GM04504 (cell line): ENCODE data around the gene TULP1.

Experiments
- DNase-seq: peaks from one replicate; pipeline ENCODE4 v3.0.0-alpha.2; 2012; ENCODE audit warnings: low read depth

TULP1 gene

GRCh38 chr6:35496841-35497570 lies 15.7 kb downstream of the TULP1 start, which contains the start of gene TEAD3:
Gene TEAD3 (minus strand): TSS chr6:35497079.
- peak; percentile 31 for DNase-seq

GRCh38 chr6:35496036-35496840 lies 16.5 kb downstream of the TULP1 start:
- DNase-seq, result no peak

GRCh38 chr6:35495258-35496035 lies 17.2 kb downstream of the TULP1 start:
- DNase-seq, result peak; percentile 31

GRCh38 chr6:35494161-35494563 lies 18.5 kb downstream of the TULP1 start:
- DNase-seq, result no peak

- DNase-seq, result no peak
Measured at GRCh38 chr6:35493307-35493983, 19.3 kb downstream of the TULP1 start.

- DNase-seq, result no peak
Measured at GRCh38 chr6:35492974-35493284, 19.8 kb downstream of the TULP1 start.

GRCh38 chr6:35492258-35492973 lies 20.3 kb downstream of the TULP1 start:
- no peak for DNase-seq

- no peak for DNase-seq
Measured at GRCh38 chr6:35491558-35492257, 21.0 kb downstream of the TULP1 start.

- no peak for DNase-seq
Measured at GRCh38 chr6:35490821-35491557, 21.7 kb downstream of the TULP1 start.

GRCh38 chr6:35489995-35490791 lies 22.5 kb downstream of the TULP1 start:
- no peak for DNase-seq

- DNase-seq, result no peak
Measured at GRCh38 chr6:35489066-35489465, 23.6 kb downstream of the TULP1 start.

- no peak for DNase-seq
Measured at GRCh38 chr6:35488517-35488862, 24.2 kb downstream of the TULP1 start.

- DNase-seq, result no peak
Measured at GRCh38 chr6:35487658-35488516, 24.8 kb downstream of the TULP1 start.

GRCh38 chr6:35486005-35486925 lies 26.4 kb downstream of the TULP1 start:
- DNase-seq, result no peak

- DNase-seq, result no peak
Measured at GRCh38 chr6:35485402-35485877, 27.3 kb downstream of the TULP1 start.

GRCh38 chr6:35484921-35485392 lies 27.7 kb downstream of the TULP1 start:
- no peak for DNase-seq
